CD8-positive, alpha-beta memory T cell (primary cell): ENCODE data around the gene P2RX3. TPM values are rescaled to one million over a fixed set of nuclear protein-coding genes. Genes with fewer than 3 reads are reported as not detected.
A peak's percentile ranks its signal among the peaks of the same experiment; 100 is the strongest.

Source experiments
- CTCF ChIA-PET: fragments of 350-600 bp; sonication (Branson Sonifier 250); formaldehyde crosslinking; loops from one replicate; lab custom pipeline; 2021; ENCODE audit warnings: antibody characterized with exemption; lab: Charles Lee
- POLR2A ChIA-PET: fragments of 350-600 bp; sonication (Branson Sonifier 250); formaldehyde crosslinking; loops from one replicate; lab custom pipeline; 2021; ENCODE audit warnings: antibody characterized with exemption; lab: Charles Lee
- DNase-seq, 5 donors: peaks; one replicate each; pipeline versions ENCODE4 v3.0.0 to v3.0.0-alpha.2; 2020 to 2022; ENCODE audit warnings: mixed read lengths in 1 of 5
- H3K27ac ChIP-seq: one replicate; pipeline ENCODE4 v1.7.0; 2013; ENCODE audit warnings: low read depth, mild to moderate bottlenecking, low read length, moderate library complexity
- H3K27me3 ChIP-seq: 2 replicates; pipeline ENCODE4 v1.7.0; 2013; ENCODE audit warnings: low read length, mild to moderate bottlenecking; ENCODE audit not compliant: insufficient read depth, poor library complexity, severe bottlenecking
- H3K36me3 ChIP-seq: 2 replicates; pipeline ENCODE4 v1.7.0; 2013; ENCODE audit warnings: mild to moderate bottlenecking, low read length, moderate library complexity; ENCODE audit not compliant: insufficient read depth
- H3K4me1 ChIP-seq: 2 replicates; pipeline ENCODE4 v1.7.0; 2013; ENCODE audit warnings: mild to moderate bottlenecking, low read length, moderate library complexity; ENCODE audit not compliant: insufficient read depth
- H3K4me3 ChIP-seq: 2 replicates; pipeline ENCODE4 v1.7.0; 2013; ENCODE audit warnings: mild to moderate bottlenecking, low read length
- H3K9me3 ChIP-seq: 2 replicates; pipeline ENCODE4 v1.7.0; 2013; ENCODE audit warnings: mild to moderate bottlenecking, low read length
- H3K27ac Mint-ChIP-seq, 8 donors: one replicate each; pipeline ENCODE4 v1.8.0; 2020 to 2021; ENCODE audit warnings: mixed read lengths in 8 of 8, mild to moderate bottlenecking in 6 of 8, inconsistent platforms in 3 of 8, moderate library complexity in 3 of 8
- H3K27me3 Mint-ChIP-seq, 2 donors: one replicate each; pipeline ENCODE4 v1.8.0; 2020 to 2021; ENCODE audit warnings: mixed read lengths in 2 of 2, mild to moderate bottlenecking in 1 of 2, moderate library complexity in 1 of 2
- H3K36me3 Mint-ChIP-seq, 3 donors: one replicate each; pipeline ENCODE4 v1.8.0; 2020 to 2021; ENCODE audit warnings: mixed read lengths in 3 of 3, inconsistent platforms in 1 of 3, mild to moderate bottlenecking in 1 of 3
- H3K4me1 Mint-ChIP-seq, 3 donors: one replicate each; pipeline ENCODE4 v1.8.0; 2020 to 2021; ENCODE audit warnings: mixed read lengths in 3 of 3, inconsistent platforms in 1 of 3, mild to moderate bottlenecking in 1 of 3
- H3K4me3 Mint-ChIP-seq, 7 donors: one replicate each; pipeline ENCODE4 v1.8.0; 2020 to 2021; ENCODE audit warnings: mixed read lengths in 7 of 7, mild to moderate bottlenecking in 6 of 7, moderate library complexity in 4 of 7, inconsistent platforms in 2 of 7
- H3K9me3 Mint-ChIP-seq, 5 donors: one replicate each; pipeline ENCODE4 v1.8.0; 2020 to 2022; ENCODE audit warnings: mixed read lengths in 5 of 5, mild to moderate bottlenecking in 3 of 5, moderate library complexity in 2 of 5, inconsistent platforms in 1 of 5
- polyA plus RNA-seq: library from polyadenylated mRNA; unstranded; fragments of 300-500 nt; fragmentation: Illumina TruSeq; gene quantifications from one replicate; pipeline ENCODE4 v1.2.3, GENCODE V29; 2021
- total RNA-seq, 2 experiments: library from RNA; stranded (reverse); gene quantifications; one replicate each; pipeline ENCODE4 v1.2.3, GENCODE V29; 2021

The P2RX3 gene
- total and polyA plus RNA-seq, 3 experiments from 2014 or later, result not detected

GRCh38 chr11:57419146-57419545, 81.0 kb downstream of the P2RX3 start:
- Mint-ChIP-seq H3K36me3 (peaks cover 11 to 64% (median 16%) of the 10 kb centered on the region in 3 donors), H3K27me3 (no peaks in the 10 kb centered on the region), H3K27ac (peak overlapping the region in 1 of 8 donors; percentile 23), H3K9me3 (no peaks in the 10 kb centered on the region), H3K4me3 (no peak overlapping the region), H3K4me1 (peaks cover 20 to 39% (median 34%) of the 10 kb centered on the region in 3 donors)
- Histone ChIP-seq H3K27ac (no peak overlapping the region), H3K9me3 (no peaks in the 10 kb centered on the region), H3K4me3 (no peak overlapping the region), H3K27me3 (no peaks in the 10 kb centered on the region), H3K4me1 (peaks cover 6% of the 10 kb centered on the region), H3K36me3 (peaks cover 30% of the 10 kb centered on the region)
- ChIA-PET POLR2A (interaction anchor here (0.7 kb wide), 1 partner anchor 95 kb away, joined by 5 read pairs; no protein-coding TSS in a partner anchor), CTCF (interaction anchor here (1.7 kb wide), 1 partner anchor 39 kb away, joined by 4 read pairs; no protein-coding TSS in a partner anchor)
- DNase-seq, result no peak

DNA sequence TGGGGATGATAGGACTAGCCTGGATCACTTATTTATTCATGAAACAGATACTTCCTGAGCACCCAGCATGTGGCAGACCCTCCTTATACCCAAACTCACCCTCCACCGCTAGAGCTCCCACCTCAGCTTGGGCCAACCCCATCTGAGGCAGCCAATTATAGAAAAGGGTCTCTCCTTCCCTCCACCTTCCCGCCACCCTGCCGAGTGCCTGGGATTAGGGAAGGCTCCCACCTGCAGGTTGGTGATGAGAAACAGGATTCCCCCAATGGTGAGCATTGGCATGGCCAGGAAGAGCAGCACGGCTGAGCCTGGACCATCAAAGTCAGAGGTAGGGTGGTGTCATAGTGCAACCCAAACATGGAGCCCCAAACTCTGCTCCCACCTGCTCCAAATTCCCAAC, 82.9 kb downstream of the P2RX3 start:
- DNase-seq, result no peak
- no peaks in the 10 kb centered on the region for H3K9me3 ChIP-seq
- peak overlapping the region in 2 of 8 donors; percentile 15 to 56 for H3K27ac Mint-ChIP-seq
- POLR2A ChIA-PET, result interaction anchor here (0.6 kb wide), 1 partner anchor 29 kb away, joined by 5 read pairs; no protein-coding TSS in a partner anchor
- H3K4me1 Mint-ChIP-seq, result peaks cover 39 to 58% (median 49%) of the 10 kb centered on the region in 3 donors
- H3K4me3 Mint-ChIP-seq, result no peak overlapping the region
- H3K27me3 Mint-ChIP-seq, result no peaks in the 10 kb centered on the region
- no peak overlapping the region for H3K4me3 ChIP-seq
- no peaks in the 10 kb centered on the region for H3K27me3 ChIP-seq
- peaks cover 22% of the 10 kb centered on the region for H3K36me3 ChIP-seq
- H3K9me3 Mint-ChIP-seq, result no peaks in the 10 kb centered on the region
- H3K36me3 Mint-ChIP-seq, result peaks cover 2 to 49% (median 9%) of the 10 kb centered on the region in 3 donors
- CTCF ChIA-PET, result interaction anchor here (1.8 kb wide), 1 partner anchor 37 kb away, joined by 9 read pairs; no protein-coding TSS in a partner anchor
- peaks cover 25% of the 10 kb centered on the region for H3K4me1 ChIP-seq
- H3K27ac ChIP-seq, result no peak overlapping the region

DNA sequence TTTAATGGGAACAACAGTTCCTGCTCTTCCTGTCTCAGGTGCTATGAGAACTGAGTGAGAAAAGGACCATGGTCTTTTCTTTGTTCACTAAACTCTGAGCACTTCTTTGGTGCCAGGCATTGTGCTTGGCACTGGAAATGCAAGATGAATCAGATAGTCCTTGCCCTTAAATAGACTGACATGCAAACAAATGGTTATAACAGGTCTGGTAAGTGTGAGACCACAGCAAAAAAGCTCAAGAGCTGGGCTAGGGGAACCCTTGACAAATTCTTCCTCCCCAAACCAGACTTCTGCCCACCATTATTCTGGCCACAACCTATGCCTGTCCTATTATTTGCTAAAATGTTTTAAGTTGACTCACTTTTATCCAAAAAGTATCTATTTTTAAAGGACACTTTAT, 83.7 kb downstream of the P2RX3 start:
- Histone ChIP-seq H3K36me3 (peaks cover 14% of the 10 kb centered on the region), H3K4me1 (peaks cover 30% of the 10 kb centered on the region), H3K4me3 (no peak overlapping the region), H3K27me3 (no peaks in the 10 kb centered on the region), H3K27ac (no peak overlapping the region), H3K9me3 (no peaks in the 10 kb centered on the region)
- Mint-ChIP-seq H3K36me3 (peaks cover 0 to 42% (median 9%) of the 10 kb centered on the region in 3 donors), H3K9me3 (no peaks in the 10 kb centered on the region), H3K4me3 (peak overlapping the region in 1 of 7 donors; percentile 28), H3K4me1 (peaks cover 45 to 65% (median 56%) of the 10 kb centered on the region in 3 donors), H3K27me3 (no peaks in the 10 kb centered on the region), H3K27ac (peak overlapping the region in 5 of 8 donors; percentile 43 to 96 (median 56))
- no peak for DNase-seq
- ChIA-PET POLR2A (interaction anchor here (0.6 kb wide), 1 partner anchor 28 kb away, joined by 5 read pairs; no protein-coding TSS in a partner anchor), CTCF (interaction anchor here (1.8 kb wide), 1 partner anchor 36 kb away, joined by 9 read pairs; no protein-coding TSS in a partner anchor)

Other genes with a start within 250 kb of the P2RX3 start
- gene LRRC55, start 156.4 kb upstream of the P2RX3 start, total RNA-seq, result not detected
- gene LRRC55, start 156.4 kb upstream of the P2RX3 start, polyA plus RNA-seq, result not detected
- gene APLNR, start 101.1 kb upstream of the P2RX3 start, total RNA-seq, result not detected
- not detected for gene APLNR, start 101.1 kb upstream of the P2RX3 start, polyA plus RNA-seq
- 1 to 10 TPM; 8.7 to 9.6 TPM for gene TNKS1BP1, start 13.4 kb upstream of the P2RX3 start, total RNA-seq
- 3.0 TPM for gene TNKS1BP1, start 13.4 kb upstream of the P2RX3 start, polyA plus RNA-seq
- gene SSRP1, start 2.5 kb upstream of the P2RX3 start, total RNA-seq, result 100 to 1,000 TPM; 308 to 314 TPM
- gene SSRP1, start 2.5 kb upstream of the P2RX3 start, polyA plus RNA-seq, result 44.5 TPM
- not detected for gene PRG3, start 42.8 kb downstream of the P2RX3 start, total RNA-seq
- gene PRG3, start 42.8 kb downstream of the P2RX3 start, polyA plus RNA-seq, result not detected
- gene PRG2, start 52.3 kb downstream of the P2RX3 start, total RNA-seq, result under 1 TPM in 1 of 2 experiments, not detected in 1; 0.44 TPM
- not detected for gene PRG2, start 52.3 kb downstream of the P2RX3 start, polyA plus RNA-seq
- gene SLC43A3, start 88.8 kb downstream of the P2RX3 start, total RNA-seq, result 100 to 1,000 TPM; 434 to 447 TPM
- gene SLC43A3, start 88.8 kb downstream of the P2RX3 start, polyA plus RNA-seq, result 32.6 TPM
- under 1 TPM; 0.24 to 0.27 TPM for gene RTN4RL2, start 122.2 kb downstream of the P2RX3 start, total RNA-seq
- 0.28 TPM for gene RTN4RL2, start 122.2 kb downstream of the P2RX3 start, polyA plus RNA-seq
- 10 to 100 TPM; 24.2 to 25.3 TPM for gene SLC43A1, start 177.3 kb downstream of the P2RX3 start, total RNA-seq
- gene SLC43A1, start 177.3 kb downstream of the P2RX3 start, polyA plus RNA-seq, result 23.5 TPM
- 100 to 1,000 TPM; 151 to 154 TPM for gene TIMM10, start 192.4 kb downstream of the P2RX3 start, total RNA-seq
- gene TIMM10, start 192.4 kb downstream of the P2RX3 start, polyA plus RNA-seq, result 72.2 TPM
- not detected for gene SMTNL1, start 199.2 kb downstream of the P2RX3 start, total RNA-seq
- gene SMTNL1, start 199.2 kb downstream of the P2RX3 start, polyA plus RNA-seq, result 0.16 TPM
- 10 to 100 TPM; 74.9 to 79.2 TPM for gene UBE2L6, start 229.3 kb downstream of the P2RX3 start, total RNA-seq
- 286 TPM for gene UBE2L6, start 229.3 kb downstream of the P2RX3 start, polyA plus RNA-seq